GM18951 (cell line): Measurements from ENCODE around the gene ENTPD8.

Source experiments
- POLR2A ChIP-seq: IDR thresholded peaks from 4 replicates; pipeline ENCODE4 v1.6.1; 2011; ENCODE audit warnings: mild to moderate bottlenecking; ENCODE audit not compliant: insufficient read length, insufficient read depth; ENCODE audit errors: extremely low read depth
- in situ Hi-C: fragments of 300-500 bp; cut with MboI; formaldehyde crosslinking; loops from one replicate; pipeline ENCODE4 v1.12.0; 2022; ENCODE audit warnings: low sequenced_read_pairs, mixed read lengths, inconsistent platforms; ENCODE audit not compliant: unreplicated experiment

Gene ENTPD8, protein sequence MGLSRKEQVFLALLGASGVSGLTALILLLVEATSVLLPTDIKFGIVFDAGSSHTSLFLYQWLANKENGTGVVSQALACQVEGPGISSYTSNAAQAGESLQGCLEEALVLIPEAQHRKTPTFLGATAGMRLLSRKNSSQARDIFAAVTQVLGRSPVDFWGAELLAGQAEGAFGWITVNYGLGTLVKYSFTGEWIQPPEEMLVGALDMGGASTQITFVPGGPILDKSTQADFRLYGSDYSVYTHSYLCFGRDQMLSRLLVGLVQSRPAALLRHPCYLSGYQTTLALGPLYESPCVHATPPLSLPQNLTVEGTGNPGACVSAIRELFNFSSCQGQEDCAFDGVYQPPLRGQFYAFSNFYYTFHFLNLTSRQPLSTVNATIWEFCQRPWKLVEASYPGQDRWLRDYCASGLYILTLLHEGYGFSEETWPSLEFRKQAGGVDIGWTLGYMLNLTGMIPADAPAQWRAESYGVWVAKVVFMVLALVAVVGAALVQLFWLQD

DNA sequence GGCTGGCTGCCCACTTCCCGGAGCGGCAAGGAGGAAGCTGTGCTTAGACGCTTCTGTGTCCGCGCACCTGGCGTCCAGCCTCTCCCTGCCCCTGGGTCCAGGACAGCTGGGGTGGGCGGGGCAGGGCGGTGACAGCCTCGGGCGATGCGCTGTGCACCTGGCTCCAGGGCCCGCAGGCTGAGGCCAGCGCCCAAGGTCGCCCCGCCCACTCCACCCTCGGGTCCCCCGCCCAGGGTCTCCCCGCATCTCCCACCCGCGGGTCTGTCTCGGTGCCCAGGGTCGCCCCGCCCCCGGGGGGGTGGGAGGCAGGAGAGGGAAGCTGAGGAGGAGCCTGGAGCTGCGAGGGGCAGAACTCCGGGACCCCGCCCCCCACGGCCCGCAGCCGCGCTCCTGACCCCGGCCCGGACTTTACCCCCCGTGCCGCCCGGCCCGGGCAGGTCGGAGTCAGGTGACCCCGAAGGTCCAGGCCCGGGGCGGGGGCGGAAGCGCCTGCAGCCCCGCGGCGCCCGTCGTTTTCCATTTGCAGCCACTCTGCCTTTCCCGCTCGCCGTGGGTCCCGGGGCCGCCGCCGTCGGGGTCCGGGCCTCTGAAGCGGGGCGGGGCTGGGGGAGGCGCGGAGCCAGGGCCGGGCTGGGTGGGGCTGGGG, at the start of gene ENTPD8:
TSS of gene ENTPD8 (minus strand) at position 69 of the 646 bp plus-strand sequence. CDS start 3,072 bp downstream, outside the sequence.
- TF ChIP-seq POLR2A, result no peak
- in situ Hi-C loops, result no loop called here

DNA sequence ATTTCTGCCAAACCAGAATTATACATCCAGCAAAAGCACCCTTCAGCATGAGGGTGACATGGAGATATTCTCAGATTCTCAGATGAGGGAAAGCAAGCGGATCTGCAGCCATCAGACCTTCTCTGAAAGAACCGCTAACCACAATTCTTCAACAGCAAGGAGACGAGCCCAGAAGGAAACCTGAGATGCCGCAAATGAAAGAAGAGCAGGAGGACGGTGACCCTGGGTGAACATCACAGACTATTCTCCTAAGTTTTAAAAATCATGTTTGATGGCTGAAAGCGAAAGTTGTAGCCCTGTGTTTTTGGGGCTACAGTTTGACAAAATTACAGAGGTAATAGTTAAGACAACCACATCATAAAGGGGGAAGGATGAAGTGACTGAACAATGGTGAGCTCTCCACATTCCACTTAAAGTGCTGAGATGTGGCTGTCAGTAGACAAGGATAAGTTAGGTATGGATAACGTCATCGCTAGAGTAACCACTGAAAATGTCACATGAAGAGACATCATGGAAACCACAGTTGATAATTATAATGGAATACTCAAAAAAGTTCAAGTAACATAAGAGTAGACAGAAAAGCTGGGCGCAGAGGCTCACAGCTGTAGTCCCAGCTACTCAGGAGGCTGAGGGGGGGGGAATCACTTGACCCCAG, 49.5 kb upstream of the ENTPD8 start:
- no peak for TF ChIP-seq POLR2A

DNA sequence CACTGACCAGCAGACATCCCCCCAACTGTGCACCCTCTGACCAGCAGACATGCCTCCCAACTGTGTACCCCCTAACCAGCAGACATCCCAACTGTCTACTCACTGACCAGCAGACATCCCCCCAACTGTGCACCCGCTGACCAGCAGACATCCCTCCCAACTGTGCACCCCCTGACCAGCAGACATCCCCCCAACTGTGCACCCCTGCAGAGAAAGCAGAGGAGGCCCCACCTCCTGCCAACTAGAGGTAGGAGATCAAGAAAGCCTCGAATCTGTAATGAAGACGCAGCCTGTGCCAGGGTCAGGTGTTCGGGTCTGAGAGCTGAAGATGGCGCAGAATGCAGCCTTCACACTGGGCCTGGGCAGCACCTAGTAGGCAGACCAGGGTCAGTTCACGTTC, 47.7 kb upstream of the ENTPD8 start:
- no peak for TF ChIP-seq POLR2A

More for the DNA sequence above, 49.5 kb upstream of the ENTPD8 start:
- in situ Hi-C loops, result no loop called here

DNA sequence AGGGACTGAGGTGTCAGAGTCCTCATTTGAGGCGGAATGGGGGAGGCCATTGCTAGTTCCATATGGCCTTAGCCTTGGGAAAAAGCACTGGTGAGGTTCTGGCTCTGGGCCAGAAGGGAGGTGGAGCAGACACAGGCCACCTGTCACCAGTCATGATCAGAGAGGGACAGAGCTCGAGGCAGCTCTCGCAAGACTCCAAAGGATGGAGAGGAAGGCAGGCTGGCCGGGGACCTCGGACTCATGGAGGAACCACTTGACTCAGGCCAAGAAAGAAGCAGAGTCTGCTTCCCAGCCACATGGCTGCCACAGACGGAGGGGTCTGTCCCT, 47.1 kb upstream of the ENTPD8 start:
- TF ChIP-seq POLR2A, result no peak
- in situ Hi-C loops, result no loop called here

More for the DNA sequence above, 47.7 kb upstream of the ENTPD8 start:
- in situ Hi-C loops, result no loop called here

DNA sequence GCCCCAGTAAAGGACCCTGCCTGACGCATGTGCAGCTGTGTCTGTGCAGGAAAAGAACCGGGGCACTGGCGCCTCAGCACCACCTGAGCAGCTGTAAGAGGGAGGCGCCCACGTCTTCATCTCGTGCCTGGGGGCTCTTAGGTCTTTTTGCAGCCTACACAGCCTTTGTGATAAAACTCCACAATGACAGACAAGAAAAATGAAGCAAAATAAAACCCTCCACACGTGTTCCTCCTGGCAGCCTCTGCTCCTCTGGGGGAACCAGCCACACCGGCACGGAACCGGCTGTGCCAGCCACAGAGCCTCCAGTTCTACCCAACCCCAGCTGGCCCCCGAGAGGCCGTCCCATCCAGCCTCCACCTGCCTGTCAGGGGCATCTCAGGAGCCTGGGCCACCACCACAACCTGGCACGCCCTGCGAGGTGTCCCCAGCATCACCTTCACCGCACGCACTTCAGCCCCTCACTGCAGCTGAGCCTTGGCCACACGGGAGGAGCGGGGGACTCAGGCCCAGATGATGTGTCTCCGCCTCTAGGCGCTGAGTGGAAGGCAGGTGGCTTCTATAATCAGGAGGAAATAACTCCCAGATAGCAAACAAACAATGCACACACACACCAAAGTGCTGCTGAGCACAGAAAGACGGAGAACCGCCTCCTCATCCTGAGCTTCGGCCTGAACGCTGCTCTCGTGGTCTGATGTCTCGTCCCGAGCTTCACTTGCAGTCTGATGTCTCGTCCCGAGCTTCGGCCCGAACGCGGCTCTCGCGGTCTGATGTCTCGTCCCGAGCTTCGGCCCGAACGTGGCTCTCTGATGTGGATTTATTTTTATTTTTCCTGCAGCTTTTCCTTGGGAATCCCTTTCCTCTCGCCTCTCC, 46.5 kb upstream of the ENTPD8 start:
- no peak for TF ChIP-seq POLR2A
- in situ Hi-C loops, result no loop called here

DNA sequence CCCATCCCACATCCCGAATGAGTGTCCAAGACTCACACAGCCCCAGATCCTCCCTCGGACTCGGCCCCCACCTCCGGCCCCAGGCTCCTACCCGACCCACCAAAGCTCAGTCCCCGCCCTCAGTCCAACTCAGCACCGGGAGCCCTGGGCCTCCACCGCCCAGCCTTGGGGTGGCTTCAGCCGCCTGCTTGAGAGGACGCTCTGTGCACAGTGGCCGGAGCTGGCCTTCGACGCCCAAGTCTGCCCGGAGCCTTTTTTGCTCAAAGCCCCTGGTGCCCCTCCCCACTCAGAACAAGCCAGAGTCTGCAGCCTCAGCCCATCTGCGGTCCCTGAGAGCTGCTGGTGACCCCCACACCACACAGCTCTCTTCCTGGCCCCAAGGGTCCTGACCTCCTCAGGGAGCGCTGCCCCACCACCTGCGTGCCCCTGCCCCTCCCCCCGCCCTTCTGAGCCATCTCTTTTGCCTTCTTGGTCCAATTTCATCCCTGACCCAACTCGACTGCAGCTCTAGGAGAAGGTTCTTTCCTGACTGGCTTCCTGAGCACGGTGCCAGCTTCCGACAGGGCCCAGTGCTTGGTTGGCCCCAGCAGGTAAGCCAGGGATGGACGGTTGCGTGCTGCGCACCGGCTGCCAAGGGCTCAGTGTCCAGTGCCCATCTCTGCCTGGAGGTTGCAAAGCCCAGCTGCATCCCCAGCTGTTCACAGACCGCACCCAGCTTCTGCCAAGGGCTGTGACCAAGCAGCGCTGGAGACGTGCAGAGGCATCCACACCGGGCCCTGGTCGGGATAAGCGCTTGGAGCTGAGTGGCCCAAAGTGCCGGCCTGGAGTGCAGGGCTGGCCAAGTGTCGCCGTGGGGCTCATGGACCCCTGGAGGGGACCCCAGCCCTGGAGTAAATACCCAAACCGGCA, 45.6 kb upstream of the ENTPD8 start:
- in situ Hi-C loops, result no loop called here
- TF ChIP-seq POLR2A, result no peak

DNA sequence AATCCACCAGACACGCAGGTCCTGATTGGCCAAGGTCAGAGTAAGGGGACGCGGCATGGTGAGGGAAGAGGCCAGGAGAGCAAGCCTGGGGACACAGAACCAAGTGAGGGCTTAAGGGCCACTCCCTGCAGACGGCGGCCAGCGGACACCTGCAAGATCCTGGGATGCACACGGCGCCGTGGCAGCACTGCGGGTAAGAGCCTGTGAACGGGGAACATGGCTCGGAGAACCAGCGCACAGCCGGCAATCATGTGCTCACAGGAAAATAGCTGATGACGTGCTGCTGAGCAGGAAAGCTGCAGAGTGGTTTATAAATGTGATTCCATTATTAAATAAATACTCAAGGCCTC, 45.0 kb upstream of the ENTPD8 start:
- in situ Hi-C loops, result no loop called here
- no peak for TF ChIP-seq POLR2A

DNA sequence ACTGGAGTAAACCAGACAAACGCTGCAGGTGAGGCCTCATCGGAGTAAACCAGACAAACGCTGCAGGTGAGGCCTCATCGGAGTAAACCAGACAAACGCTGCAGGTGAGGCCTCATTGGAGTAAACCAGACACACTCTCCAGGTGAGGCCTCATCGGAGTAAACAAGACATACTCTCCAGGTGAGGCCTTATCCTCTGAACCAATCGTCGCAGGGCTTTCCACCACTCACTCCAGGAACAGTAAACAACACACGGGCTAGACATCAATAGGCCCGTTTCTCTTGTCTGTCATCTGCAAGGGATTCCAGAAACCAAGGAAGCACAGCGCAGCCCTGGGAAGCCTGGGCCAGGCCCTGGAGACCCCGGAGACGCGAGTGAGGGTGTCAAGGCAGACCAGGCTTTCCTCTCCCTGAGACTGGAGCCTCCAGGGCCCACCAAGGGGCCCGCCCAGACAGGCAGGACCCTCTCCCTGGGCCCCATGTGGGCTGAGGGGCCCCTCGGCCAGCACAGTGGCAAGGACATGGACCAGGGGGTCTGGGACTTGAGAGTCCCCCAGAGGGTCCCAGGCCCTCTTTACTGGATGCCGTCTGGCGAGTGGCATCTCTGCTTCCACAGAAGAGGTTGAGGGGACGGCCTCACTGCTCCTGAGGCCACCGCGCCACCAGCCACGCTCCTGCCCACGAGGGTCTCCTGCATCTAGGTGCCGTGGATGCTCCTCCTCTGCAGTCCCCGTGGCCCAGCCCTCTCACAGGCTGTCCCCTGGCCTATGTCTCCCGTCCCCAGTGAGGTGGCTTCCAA, 44.4 kb upstream of the ENTPD8 start:
- TF ChIP-seq POLR2A, result no peak
- in situ Hi-C loops, result no loop called here

DNA sequence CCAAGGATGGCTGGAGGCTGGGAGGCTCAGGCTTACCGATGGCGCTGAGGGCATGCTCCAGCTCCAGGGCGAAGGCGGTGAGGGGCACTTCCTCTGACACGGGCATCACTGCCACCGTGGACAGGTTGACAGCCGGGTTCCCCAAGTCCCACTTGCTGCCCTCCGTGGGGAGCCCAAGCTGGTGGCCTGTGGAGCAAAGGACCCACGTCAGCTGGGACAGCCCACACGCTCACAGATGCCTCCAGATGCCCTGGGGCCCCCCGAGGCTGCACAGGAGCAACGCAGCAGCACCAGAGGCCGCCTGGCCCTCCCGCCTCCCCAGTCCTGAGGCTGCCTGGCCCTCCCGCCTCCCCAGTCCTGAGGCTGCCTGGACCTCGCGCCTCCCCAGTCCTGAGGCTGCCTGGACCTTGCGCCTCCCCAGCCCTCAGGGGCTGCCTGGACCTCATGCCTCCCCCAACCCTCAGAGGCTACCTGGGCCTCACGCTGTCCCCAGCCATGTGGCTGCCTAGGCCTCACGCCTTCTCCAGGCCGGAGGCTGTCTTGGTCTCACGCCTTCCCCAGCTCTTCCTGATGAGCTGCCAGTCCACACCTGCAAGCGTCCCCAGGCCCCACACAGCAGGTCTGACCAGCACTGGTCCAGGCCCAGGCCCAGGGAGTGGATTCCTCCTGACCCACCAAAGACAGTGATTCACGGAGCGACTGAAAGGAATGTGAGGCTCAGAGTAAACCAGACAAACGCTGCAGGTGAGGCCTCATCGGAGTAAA, 43.6 kb upstream of the ENTPD8 start:
- no peak for TF ChIP-seq POLR2A
- in situ Hi-C loops, result no loop called here

DNA sequence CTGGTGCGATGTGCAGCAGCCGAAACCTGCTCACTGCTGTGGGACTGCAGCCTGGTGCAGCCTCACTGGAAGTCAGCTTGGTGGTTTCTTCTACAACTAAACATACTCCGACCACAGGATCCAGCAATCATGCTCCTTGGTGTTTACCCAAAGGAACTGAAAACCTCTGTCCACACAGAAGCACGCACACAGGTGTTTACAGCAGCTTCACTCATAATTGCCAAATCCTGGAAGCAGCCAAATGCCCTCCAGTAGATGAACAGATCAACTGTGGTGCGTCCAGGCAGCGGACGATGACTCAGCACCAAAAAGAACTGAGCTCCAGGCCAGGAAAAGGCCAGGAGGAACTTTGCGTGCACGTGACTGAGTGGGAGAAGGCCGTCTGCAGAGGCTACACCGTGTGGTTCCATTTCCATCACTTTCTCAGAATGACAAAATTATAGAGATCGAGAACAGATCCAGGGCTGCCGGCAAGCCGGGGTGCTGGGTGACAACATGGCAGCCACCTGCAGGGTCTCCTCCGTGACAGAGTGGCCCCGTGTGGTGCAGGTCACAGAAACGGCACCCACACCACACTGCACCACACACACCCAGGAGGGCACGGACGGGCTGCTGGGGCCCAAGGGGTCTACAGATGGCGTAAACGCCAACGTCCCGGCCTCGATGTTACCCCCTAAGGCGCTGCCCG, 41.1 kb upstream of the ENTPD8 start:
- in situ Hi-C loops, result no loop called here

More for the DNA sequence above, 41.1 kb upstream of the ENTPD8 start:
- TF ChIP-seq POLR2A, result no peak
